Measurements from ENCODE around the gene NEO1.

DNA sequence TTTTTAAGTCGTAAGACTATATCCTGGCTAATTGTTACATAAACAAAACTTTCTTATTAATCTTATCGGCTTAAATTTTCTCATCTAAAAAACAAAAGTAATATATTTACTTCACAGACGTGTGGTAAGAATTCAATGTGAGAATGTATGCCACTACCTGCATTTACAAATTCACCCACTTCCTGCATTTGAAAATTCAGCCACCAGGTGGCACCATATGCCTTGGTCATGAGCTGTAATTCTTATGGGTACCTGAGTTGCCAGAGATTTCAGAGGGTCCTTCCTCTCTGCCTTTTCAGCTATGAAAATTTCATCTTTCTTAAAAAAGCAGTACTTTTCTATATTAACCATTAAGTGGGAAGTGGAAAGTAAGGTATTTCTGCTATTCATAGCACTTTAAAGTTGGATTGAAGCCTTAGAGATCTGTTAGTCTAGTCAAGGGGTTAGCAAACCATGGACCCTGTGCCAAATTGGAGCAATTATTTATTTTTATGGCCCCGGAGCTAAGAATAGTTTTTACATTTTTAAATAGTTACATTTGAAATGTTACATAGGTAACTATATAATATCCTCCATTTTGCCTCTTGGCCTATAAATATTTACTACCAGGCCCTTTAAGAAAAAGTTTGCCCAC lies 188.7 kb downstream of the NEO1 start:
- TF ChIP-seq, protein P1, sequence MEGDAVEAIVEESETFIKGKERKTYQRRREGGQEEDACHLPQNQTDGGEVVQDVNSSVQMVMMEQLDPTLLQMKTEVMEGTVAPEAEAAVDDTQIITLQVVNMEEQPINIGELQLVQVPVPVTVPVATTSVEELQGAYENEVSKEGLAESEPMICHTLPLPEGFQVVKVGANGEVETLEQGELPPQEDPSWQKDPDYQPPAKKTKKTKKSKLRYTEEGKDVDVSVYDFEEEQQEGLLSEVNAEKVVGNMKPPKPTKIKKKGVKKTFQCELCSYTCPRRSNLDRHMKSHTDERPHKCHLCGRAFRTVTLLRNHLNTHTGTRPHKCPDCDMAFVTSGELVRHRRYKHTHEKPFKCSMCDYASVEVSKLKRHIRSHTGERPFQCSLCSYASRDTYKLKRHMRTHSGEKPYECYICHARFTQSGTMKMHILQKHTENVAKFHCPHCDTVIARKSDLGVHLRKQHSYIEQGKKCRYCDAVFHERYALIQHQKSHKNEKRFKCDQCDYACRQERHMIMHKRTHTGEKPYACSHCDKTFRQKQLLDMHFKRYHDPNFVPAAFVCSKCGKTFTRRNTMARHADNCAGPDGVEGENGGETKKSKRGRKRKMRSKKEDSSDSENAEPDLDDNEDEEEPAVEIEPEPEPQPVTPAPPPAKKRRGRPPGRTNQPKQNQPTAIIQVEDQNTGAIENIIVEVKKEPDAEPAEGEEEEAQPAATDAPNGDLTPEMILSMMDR (IDR thresholded peaks at IDR 0.05; ENCODE audit: borderline replicate concordance, extremely low read depth, low read length, poor library complexity, severe bottlenecking): peak; percentile 86
- TF ChIP-seq EZH2 (IDR thresholded peaks at IDR 0.05; ENCODE audit: borderline replicate concordance, low read depth, low read length, severe bottlenecking): no peak
